Measurements from ENCODE around the gene SMIM32.

DNA sequence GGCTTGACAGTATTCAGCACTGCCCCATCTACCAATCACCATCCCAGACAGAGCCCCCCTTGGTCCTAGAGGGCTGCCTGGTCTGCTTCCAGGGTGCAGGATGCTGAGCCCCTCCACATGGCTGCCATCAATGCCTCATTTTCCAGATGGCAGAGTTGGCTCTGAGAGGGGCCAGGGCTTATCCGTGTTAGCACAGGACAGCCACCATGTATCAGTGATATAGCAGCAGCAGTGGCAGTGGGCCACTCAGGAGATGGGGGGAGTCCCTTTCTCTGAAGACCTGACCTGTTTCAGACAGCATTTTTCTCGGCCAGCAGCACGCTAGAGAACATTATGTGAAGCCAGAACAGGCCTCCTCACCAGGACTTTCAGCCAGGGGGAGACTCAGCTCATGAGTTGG is 1.6 kb upstream of the SMIM32 start:
- TF ChIP-seq, protein P1, sequence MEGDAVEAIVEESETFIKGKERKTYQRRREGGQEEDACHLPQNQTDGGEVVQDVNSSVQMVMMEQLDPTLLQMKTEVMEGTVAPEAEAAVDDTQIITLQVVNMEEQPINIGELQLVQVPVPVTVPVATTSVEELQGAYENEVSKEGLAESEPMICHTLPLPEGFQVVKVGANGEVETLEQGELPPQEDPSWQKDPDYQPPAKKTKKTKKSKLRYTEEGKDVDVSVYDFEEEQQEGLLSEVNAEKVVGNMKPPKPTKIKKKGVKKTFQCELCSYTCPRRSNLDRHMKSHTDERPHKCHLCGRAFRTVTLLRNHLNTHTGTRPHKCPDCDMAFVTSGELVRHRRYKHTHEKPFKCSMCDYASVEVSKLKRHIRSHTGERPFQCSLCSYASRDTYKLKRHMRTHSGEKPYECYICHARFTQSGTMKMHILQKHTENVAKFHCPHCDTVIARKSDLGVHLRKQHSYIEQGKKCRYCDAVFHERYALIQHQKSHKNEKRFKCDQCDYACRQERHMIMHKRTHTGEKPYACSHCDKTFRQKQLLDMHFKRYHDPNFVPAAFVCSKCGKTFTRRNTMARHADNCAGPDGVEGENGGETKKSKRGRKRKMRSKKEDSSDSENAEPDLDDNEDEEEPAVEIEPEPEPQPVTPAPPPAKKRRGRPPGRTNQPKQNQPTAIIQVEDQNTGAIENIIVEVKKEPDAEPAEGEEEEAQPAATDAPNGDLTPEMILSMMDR (conservative IDR thresholded peaks at IDR 0.05; ENCODE audit: low read depth, low read length), result no peak
- TF ChIP-seq RFX5 (IDR thresholded peaks at IDR 0.05; ENCODE audit: low read depth, low read length), result no peak
- TF ChIP-seq POLR2A (IDR thresholded peaks at IDR 0.05; ENCODE audit: low read depth, low read length), result no peak
- TF ChIP-seq ELK1 (IDR thresholded peaks at IDR 0.05; ENCODE audit: borderline replicate concordance, low read depth, low read length), result no peak
- no peak for TF ChIP-seq SMC3 (IDR thresholded peaks at IDR 0.05; ENCODE audit: low read depth, low read length)
- no peak for TF ChIP-seq USF2 (IDR thresholded peaks at IDR 0.05; ENCODE audit: low read depth, low read length)
- TF ChIP-seq MAFK (IDR thresholded peaks at IDR 0.05; ENCODE audit: low read depth, low read length), result no peak
- no peak for TF ChIP-seq CHD1 (IDR thresholded peaks at IDR 0.05; ENCODE audit: low read depth, low read length)
- TF ChIP-seq FOS (IDR thresholded peaks at IDR 0.05; ENCODE audit: low read depth, low read length), result no peak

Measured in IMR-90 (cell line).